Neural cell (in vitro differentiated cells): ENCODE results near the gene NRROS. TPM values are rescaled to one million over a fixed set of nuclear protein-coding genes. Genes with fewer than 3 reads are reported as not detected.

ENCODE experiments used
- H2AFZ ChIP-seq: fragments of 200-600, 300-800 bp; sonication (generic), shearing (Covaris generic); 2 replicates; pipeline ENCODE4 v1.6.0; 2014; ENCODE audit warnings: low read depth, mild to moderate bottlenecking, antibody characterized with exemption, low read length, moderate library complexity
- H3F3A ChIP-seq: fragments of 200-600 bp; shearing (Covaris generic); 2 replicates; pipeline ENCODE4 v1.6.1; 2016; ENCODE audit warnings: mild to moderate bottlenecking, moderate library complexity, mixed read lengths, antibody characterized with exemption, low read length; ENCODE audit not compliant: insufficient read depth, poor library complexity, severe bottlenecking
- H3K27ac ChIP-seq: fragments of 200-600, 300-800 bp; sonication (generic), shearing (Covaris generic); 2 replicates; pipeline ENCODE4 v1.5.1; 2014; ENCODE audit warnings: mild to moderate bottlenecking, low read length, moderate library complexity
- H3K27me3 ChIP-seq: fragments of 300-800, 200-600 bp; sonication (generic), shearing (Covaris generic); 2 replicates; pipeline ENCODE4 v1.6.0; 2014; ENCODE audit warnings: mild to moderate bottlenecking, low read depth, low read length, moderate library complexity; ENCODE audit not compliant: insufficient read depth
- H3K36me3 ChIP-seq: fragments of 300-800, 200-600 bp; sonication (generic), shearing (Covaris generic); 2 replicates; pipeline ENCODE4 v1.5.1; 2014; ENCODE audit warnings: mild to moderate bottlenecking, antibody characterized with exemption, low read length, moderate library complexity; ENCODE audit not compliant: insufficient read depth
- H3K4me2 ChIP-seq: fragments of 300-800, 200-600 bp; sonication (generic), shearing (Covaris generic); 2 replicates; pipeline ENCODE4 v1.6.0; 2014; ENCODE audit warnings: mild to moderate bottlenecking, low read length
- H3K4me3 ChIP-seq: fragments of 300-800, 200-600 bp; sonication (generic), shearing (Covaris generic); 2 replicates; pipeline ENCODE4 v1.5.1; 2014; ENCODE audit warnings: mild to moderate bottlenecking, low read length, moderate library complexity
- H3K79me2 ChIP-seq: fragments of 200-600 bp; shearing (Covaris generic); replicated peaks from 2 replicates; pipeline ENCODE4 v1.6.0; 2014; ENCODE audit warnings: mild to moderate bottlenecking, low read length, moderate library complexity; ENCODE audit not compliant: insufficient read depth
- H3K9ac ChIP-seq: fragments of 300-800, 200-600 bp; sonication (generic), shearing (Covaris generic); 2 replicates; pipeline ENCODE4 v1.6.1; 2016; ENCODE audit warnings: mild to moderate bottlenecking, low read length, mixed read lengths
- H3K9me2 ChIP-seq: fragments of 200-600 bp; shearing (Covaris generic); 2 replicates; pipeline ENCODE4 v1.6.1; 2016; ENCODE audit warnings: mild to moderate bottlenecking, low read length, mixed read lengths; ENCODE audit not compliant: insufficient read depth
- H3K9me3 ChIP-seq: fragments of 200-600, 300-800 bp; sonication (generic), shearing (Covaris generic); 2 replicates; pipeline ENCODE4 v1.6.1; 2016; ENCODE audit warnings: mild to moderate bottlenecking, mixed run types, low read length, moderate library complexity, mixed read lengths
- H4K20me1 ChIP-seq: fragments of 200-600 bp; shearing (Covaris generic); 2 replicates; pipeline ENCODE4 v1.6.1; 2016; ENCODE audit warnings: mild to moderate bottlenecking, mixed run types; ENCODE audit not compliant: insufficient read depth
- EP300 ChIP-seq: fragments of 450-650 bp; conservative IDR thresholded peaks from 2 replicates; pipeline ENCODE4 v1.6.1; 2014; ENCODE audit warnings: antibody characterized with exemption, mild to moderate bottlenecking, moderate library complexity; ENCODE audit not compliant: poor library complexity, severe bottlenecking
- EZH2 ChIP-seq: fragments of 200-600, 300-800 bp; shearing (Covaris generic), sonication (generic); IDR thresholded peaks from 2 replicates; pipeline ENCODE4 v1.6.1; 2014; ENCODE audit warnings: antibody characterized with exemption, low read length, borderline replicate concordance, mild to moderate bottlenecking; ENCODE audit not compliant: insufficient read depth, poor library complexity, severe bottlenecking
- MXI1 ChIP-seq: fragments of 450-650 bp; conservative IDR thresholded peaks from 2 replicates; pipeline ENCODE4 v1.6.1; 2014; ENCODE audit warnings: antibody characterized with exemption, mild to moderate bottlenecking; ENCODE audit not compliant: poor library complexity, severe bottlenecking
- POLR2AphosphoS5 ChIP-seq: IDR thresholded peaks from 2 replicates; pipeline ENCODE4 v1.6.1; 2012
- RAD21 ChIP-seq: fragments of 450-650 bp; conservative IDR thresholded peaks from 2 replicates; pipeline ENCODE4 v1.6.1; 2014; ENCODE audit warnings: antibody characterized with exemption, mild to moderate bottlenecking, moderate library complexity
- SMC3 ChIP-seq: fragments of 450-650 bp; conservative IDR thresholded peaks from 2 replicates; pipeline ENCODE4 v1.6.1; 2014; ENCODE audit warnings: antibody characterized with exemption, mild to moderate bottlenecking, moderate library complexity; ENCODE audit not compliant: poor library complexity
- TAF1 ChIP-seq: IDR thresholded peaks from 2 replicates; pipeline ENCODE4 v1.6.1; 2012; ENCODE audit warnings: low read depth
- polyA plus RNA-seq: library from polyadenylated mRNA; depleted of rRNA; stranded (reverse); fragments of >200 nt; gene quantifications from 2 replicates; pipeline ENCODE4 v1.2.3, GENCODE V29; 2014
- small RNA-seq, 3 experiments: library from RNA; depleted of rRNA; stranded (forward); fragments of <200 nt; gene quantifications; one replicate each; pipeline ENCODE3, GENCODE V24; 2012
- TF ChIP-seq, protein P1 (sequence below): IDR thresholded peaks from 2 replicates; pipeline ENCODE4 v1.6.1; 2012; ENCODE audit warnings: borderline replicate concordance
- TF ChIP-seq, protein P2 (sequence below): fragments of 450-650 bp; IDR thresholded peaks from 2 replicates; pipeline ENCODE4 v1.5.1; 2014; ENCODE audit warnings: antibody characterized with exemption, mild to moderate bottlenecking, moderate library complexity; ENCODE audit not compliant: poor library complexity, severe bottlenecking

Gene NRROS
- polyA plus RNA-seq, 1 donor from 2014 or later = not detected

DNA sequence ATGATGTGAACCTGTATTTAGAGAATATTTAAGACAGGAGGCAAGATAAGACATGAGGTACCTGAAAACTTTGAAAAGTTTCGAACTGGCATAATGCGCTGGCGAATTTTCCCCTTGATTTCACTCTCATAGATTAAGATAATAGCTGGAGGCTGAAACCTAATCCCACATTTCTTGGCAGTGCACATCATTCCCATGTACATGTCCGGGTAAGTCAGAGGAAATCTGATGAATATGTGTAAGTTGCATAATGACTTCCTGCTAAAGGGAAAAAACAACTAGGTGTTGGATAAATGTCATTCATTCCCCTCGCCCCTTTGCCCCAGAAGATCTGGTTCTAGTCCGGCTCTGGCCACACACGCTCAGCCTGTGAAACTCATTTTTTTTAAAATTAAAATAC is 69.0 kb downstream of the NRROS start:
- H2AFZ ChIP-seq = no peak overlapping the region
- H3F3A ChIP-seq = peaks cover 5% of the 10 kb centered on the region
- H3K9ac ChIP-seq = no peak overlapping the region
- no peak overlapping the region for H3K4me3 ChIP-seq
- no peaks in the 10 kb centered on the region for H3K27me3 ChIP-seq
- H3K79me2 ChIP-seq = no peaks in the 10 kb centered on the region
- H3K27ac ChIP-seq = no peak overlapping the region
- H3K36me3 ChIP-seq = no peaks in the 10 kb centered on the region
- no peaks in the 10 kb centered on the region for H3K9me3 ChIP-seq
- TF ChIP-seq RAD21 (no peak), POLR2AphosphoS5 (no peak), TAF1 (no peak), SMC3 (no peak), MXI1 (no peak), EZH2 (no peak), EP300 (no peak)
- TF ChIP-seq, protein P1, sequence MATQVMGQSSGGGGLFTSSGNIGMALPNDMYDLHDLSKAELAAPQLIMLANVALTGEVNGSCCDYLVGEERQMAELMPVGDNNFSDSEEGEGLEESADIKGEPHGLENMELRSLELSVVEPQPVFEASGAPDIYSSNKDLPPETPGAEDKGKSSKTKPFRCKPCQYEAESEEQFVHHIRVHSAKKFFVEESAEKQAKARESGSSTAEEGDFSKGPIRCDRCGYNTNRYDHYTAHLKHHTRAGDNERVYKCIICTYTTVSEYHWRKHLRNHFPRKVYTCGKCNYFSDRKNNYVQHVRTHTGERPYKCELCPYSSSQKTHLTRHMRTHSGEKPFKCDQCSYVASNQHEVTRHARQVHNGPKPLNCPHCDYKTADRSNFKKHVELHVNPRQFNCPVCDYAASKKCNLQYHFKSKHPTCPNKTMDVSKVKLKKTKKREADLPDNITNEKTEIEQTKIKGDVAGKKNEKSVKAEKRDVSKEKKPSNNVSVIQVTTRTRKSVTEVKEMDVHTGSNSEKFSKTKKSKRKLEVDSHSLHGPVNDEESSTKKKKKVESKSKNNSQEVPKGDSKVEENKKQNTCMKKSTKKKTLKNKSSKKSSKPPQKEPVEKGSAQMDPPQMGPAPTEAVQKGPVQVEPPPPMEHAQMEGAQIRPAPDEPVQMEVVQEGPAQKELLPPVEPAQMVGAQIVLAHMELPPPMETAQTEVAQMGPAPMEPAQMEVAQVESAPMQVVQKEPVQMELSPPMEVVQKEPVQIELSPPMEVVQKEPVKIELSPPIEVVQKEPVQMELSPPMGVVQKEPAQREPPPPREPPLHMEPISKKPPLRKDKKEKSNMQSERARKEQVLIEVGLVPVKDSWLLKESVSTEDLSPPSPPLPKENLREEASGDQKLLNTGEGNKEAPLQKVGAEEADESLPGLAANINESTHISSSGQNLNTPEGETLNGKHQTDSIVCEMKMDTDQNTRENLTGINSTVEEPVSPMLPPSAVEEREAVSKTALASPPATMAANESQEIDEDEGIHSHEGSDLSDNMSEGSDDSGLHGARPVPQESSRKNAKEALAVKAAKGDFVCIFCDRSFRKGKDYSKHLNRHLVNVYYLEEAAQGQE = no peak
- TF ChIP-seq, protein P2, sequence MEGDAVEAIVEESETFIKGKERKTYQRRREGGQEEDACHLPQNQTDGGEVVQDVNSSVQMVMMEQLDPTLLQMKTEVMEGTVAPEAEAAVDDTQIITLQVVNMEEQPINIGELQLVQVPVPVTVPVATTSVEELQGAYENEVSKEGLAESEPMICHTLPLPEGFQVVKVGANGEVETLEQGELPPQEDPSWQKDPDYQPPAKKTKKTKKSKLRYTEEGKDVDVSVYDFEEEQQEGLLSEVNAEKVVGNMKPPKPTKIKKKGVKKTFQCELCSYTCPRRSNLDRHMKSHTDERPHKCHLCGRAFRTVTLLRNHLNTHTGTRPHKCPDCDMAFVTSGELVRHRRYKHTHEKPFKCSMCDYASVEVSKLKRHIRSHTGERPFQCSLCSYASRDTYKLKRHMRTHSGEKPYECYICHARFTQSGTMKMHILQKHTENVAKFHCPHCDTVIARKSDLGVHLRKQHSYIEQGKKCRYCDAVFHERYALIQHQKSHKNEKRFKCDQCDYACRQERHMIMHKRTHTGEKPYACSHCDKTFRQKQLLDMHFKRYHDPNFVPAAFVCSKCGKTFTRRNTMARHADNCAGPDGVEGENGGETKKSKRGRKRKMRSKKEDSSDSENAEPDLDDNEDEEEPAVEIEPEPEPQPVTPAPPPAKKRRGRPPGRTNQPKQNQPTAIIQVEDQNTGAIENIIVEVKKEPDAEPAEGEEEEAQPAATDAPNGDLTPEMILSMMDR = no peak
- H3K4me2 ChIP-seq = no peak overlapping the region
- H3K9me2 ChIP-seq = no peaks in the 10 kb centered on the region
- H4K20me1 ChIP-seq = no peaks in the 10 kb centered on the region

Small RNA genes within 50 kb of the gene (small RNA-seq; reads per million reads assigned to genes)
- 0 to 0.08 (median 0) reads per million in 3 experiments for gene RNU6-646P

Other genes with a start within 250 kb of the NRROS start
- 18.1 and 19.6 TPM in 2 replicates for gene UBXN7, start 207.3 kb upstream of the NRROS start, polyA plus RNA-seq
- 4.2 and 4.3 TPM in 2 replicates for gene RNF168, start 135.9 kb upstream of the NRROS start, polyA plus RNA-seq
- gene SMCO1, start 124.3 kb upstream of the NRROS start, polyA plus RNA-seq = not detected in 2 replicates
- 4.3 and 7.2 TPM in 2 replicates for gene WDR53, start 71.1 kb upstream of the NRROS start, polyA plus RNA-seq
- gene FBXO45, start 71.0 kb upstream of the NRROS start, polyA plus RNA-seq = 31.5 and 35.3 TPM in 2 replicates
- gene CEP19, start 72.6 kb downstream of the NRROS start, polyA plus RNA-seq = 37.9 and 43.1 TPM in 2 replicates
- 97.3 and 116 TPM in 2 replicates for gene PIGX, start 72.7 kb downstream of the NRROS start, polyA plus RNA-seq
- 37.9 and 40.3 TPM in 2 replicates for gene PAK2, start 100.2 kb downstream of the NRROS start, polyA plus RNA-seq
- 24.2 and 27.3 TPM in 2 replicates for gene SENP5, start 228.2 kb downstream of the NRROS start, polyA plus RNA-seq